Measurements from ENCODE around the gene SART1. TPM values are rescaled to one million over a fixed set of nuclear protein-coding genes. Genes with fewer than 3 reads are reported as not detected.

SART1 gene
- total and polyA plus RNA-seq, 10 of the 15 experiments (the other 5 are each of a cell fraction or from before 2014, with no cell fraction given), result 6.2 to 60.5 (median 37.4) TPM

GRCh38 chr11:66016793-66017177 is 55.3 kb downstream of the SART1 start:
- H3K27me3 ChIP-seq (replicated peaks in 1 of 2; ENCODE audit: control insufficient read depth in 2 of 2, insufficient read depth in 2 of 2, low read length in 1 of 2), result peaks cover 0 to 3% of the 10 kb centered on the region in 2 experiments; a peak in 3 of 4 replicates
- WGBS (ENCODE audit: insufficient coverage, insufficient replicate concordance, low lambda C conversion rate, missing lambda C conversion rate), result 55% methylated on average over 10 of the region's 10 CpGs
- H3K4me1 ChIP-seq (ENCODE audit: control insufficient read depth, insufficient read depth, low read length), result no peaks in the 10 kb centered on the region
- FAIRE-seq (no peak), ATAC-seq (no peak), DNase-seq (ENCODE audit: low read depth, low spot score) (no peak)
- ChIA-PET SMC1A (ENCODE audit: uncharacterized antibody, unreplicated experiment) (no interaction called here), POLR2A (interaction anchor here (0.6 kb wide), 1 partner anchor 27 kb away, joined by 4 read pairs; no protein-coding TSS in a partner anchor), RAD21 (ENCODE audit: unreplicated experiment) (no interaction called here), CTCF (interaction anchor here (0.9 kb wide), 1 partner anchor 132 kb away, joined by 3 read pairs; no protein-coding TSS in a partner anchor)
- no peak overlapping the region for H2AFZ ChIP-seq (ENCODE audit: control insufficient read depth, low read depth, low read length)
- TF ChIP-seq EZH2 (IDR thresholded peaks at IDR 0.05; ENCODE audit: borderline replicate concordance, control insufficient read depth, low read depth, low read length) (no peak), TARDBP (IDR thresholded peaks at IDR 0.05; ENCODE audit: borderline replicate concordance) (no peak)
- TF ChIP-seq, protein P1, sequence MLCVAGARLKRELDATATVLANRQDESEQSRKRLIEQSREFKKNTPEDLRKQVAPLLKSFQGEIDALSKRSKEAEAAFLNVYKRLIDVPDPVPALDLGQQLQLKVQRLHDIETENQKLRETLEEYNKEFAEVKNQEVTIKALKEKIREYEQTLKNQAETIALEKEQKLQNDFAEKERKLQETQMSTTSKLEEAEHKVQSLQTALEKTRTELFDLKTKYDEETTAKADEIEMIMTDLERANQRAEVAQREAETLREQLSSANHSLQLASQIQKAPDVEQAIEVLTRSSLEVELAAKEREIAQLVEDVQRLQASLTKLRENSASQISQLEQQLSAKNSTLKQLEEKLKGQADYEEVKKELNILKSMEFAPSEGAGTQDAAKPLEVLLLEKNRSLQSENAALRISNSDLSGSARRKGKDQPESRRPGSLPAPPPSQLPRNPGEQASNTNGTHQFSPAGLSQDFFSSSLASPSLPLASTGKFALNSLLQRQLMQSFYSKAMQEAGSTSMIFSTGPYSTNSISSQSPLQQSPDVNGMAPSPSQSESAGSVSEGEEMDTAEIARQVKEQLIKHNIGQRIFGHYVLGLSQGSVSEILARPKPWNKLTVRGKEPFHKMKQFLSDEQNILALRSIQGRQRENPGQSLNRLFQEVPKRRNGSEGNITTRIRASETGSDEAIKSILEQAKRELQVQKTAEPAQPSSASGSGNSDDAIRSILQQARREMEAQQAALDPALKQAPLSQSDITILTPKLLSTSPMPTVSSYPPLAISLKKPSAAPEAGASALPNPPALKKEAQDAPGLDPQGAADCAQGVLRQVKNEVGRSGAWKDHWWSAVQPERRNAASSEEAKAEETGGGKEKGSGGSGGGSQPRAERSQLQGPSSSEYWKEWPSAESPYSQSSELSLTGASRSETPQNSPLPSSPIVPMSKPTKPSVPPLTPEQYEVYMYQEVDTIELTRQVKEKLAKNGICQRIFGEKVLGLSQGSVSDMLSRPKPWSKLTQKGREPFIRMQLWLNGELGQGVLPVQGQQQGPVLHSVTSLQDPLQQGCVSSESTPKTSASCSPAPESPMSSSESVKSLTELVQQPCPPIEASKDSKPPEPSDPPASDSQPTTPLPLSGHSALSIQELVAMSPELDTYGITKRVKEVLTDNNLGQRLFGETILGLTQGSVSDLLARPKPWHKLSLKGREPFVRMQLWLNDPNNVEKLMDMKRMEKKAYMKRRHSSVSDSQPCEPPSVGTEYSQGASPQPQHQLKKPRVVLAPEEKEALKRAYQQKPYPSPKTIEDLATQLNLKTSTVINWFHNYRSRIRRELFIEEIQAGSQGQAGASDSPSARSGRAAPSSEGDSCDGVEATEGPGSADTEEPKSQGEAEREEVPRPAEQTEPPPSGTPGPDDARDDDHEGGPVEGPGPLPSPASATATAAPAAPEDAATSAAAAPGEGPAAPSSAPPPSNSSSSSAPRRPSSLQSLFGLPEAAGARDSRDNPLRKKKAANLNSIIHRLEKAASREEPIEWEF (IDR thresholded peaks at IDR 0.05; ENCODE audit: insufficient replicate concordance, low read depth, low read length), result no peak
- H3K9me3 ChIP-seq (replicated peaks; ENCODE audit: control insufficient read depth, insufficient read depth, low read length), result no peaks in the 10 kb centered on the region
- H4K20me1 ChIP-seq (ENCODE audit: control insufficient read depth, insufficient read depth), result no peaks in the 10 kb centered on the region
- in situ Hi-C loops (cut with MboI) (no loop called here), intact Hi-C loops (cut with micrococcal nuclease; ENCODE audit: unreplicated experiment) (no loop called here)
- no peaks in the 10 kb centered on the region for H3K36me3 ChIP-seq (ENCODE audit: control insufficient read depth in 2 of 2, insufficient read depth in 2 of 2, low read length in 1 of 2)
- no peak overlapping the region for H3K4me2 ChIP-seq (ENCODE audit: control insufficient read depth, insufficient read depth)
- H3K4me3 ChIP-seq, result no peak overlapping the region
- H3K27ac ChIP-seq (ENCODE audit: control insufficient read depth, insufficient read depth), result no peak overlapping the region
- no peak overlapping the region for H3K9ac ChIP-seq (ENCODE audit: control insufficient read depth, insufficient read depth, low read length)
- no peaks in the 10 kb centered on the region for H3K79me2 ChIP-seq (ENCODE audit: control insufficient read depth, insufficient read depth, low read length)
- BruUV-seq (replicated peaks), result no TSS peak

Data from GM12878 (cell line).